GM19372 (cell line): Measurements from ENCODE around the gene DNM2.

Experiments used
- ATAC-seq: cut with Tn5 transposase; IDR thresholded peaks from one replicate; pipeline ENCODE4 v1.9.1; 2021; ENCODE audit warnings: mild to moderate bottlenecking, low read depth, moderate library complexity; ENCODE audit not compliant: unreplicated experiment

Gene DNM2

DNA sequence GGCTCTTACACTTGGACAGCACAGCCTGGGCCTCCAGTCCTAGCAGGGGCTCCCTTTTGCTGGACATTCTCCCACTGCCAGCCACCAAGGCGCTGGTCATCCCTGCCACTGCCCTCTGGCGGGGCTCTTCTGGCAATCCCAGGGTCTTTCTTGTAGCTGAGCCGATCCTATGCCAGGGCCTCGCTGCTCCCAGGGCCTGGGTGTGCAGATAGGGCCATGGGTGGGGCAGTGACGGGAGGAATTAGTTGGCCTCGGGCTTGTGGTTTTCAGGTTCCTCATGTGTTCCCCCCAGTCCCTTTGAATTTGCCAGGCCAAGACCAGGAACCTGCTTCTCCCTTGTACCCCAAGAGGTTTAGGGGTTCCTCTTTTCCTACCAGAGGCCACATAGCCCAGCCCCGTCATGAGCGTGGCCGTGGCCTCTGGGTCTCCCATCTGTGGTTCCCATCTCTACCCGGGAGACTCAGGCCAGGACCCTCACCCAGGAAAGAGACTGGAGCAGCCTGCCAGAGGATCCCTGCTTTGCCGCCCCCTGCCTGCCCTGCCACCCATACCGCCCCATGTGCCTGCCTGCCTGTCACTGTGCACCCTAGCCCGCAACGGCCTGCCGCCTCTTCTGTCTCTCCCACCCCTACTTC is 91.9 kb downstream of the DNM2 start:
- no peak for ATAC-seq

DNA sequence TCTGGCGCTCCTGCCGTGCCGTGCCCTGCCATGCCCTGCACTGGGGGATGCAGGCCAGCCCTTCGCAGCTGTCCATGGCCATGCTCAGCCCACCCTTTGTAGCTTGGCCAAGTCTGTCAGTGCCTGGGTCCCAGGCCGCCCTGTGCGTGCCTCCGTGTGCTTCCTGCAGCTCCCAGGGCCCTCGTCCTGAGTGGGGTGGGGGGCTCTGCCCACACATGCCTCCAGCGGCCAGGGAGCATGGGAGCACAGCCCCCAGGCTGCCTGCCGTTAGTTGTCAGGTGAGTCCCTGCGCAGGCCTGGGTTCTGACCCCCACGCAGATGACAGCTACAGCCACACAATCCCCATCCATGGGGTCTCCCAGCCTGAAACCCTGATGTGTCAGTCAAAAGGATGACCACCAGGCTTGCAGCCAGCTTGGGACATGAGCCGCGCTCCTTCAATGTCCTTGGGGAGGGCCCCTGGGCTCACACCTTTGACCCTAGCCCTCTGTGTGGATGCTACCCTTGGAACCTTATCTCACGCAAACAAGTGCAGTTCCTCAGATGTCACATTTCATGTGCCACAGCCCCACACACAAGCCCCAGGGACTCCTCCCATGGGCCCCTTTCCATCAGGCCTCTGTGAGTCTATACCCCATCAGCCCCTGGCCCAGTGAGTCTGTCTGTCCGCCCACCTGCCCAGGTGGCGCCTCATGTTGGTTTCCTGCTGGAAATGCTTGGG is 93.7 kb downstream of the DNM2 start:
- no peak for ATAC-seq

DNA sequence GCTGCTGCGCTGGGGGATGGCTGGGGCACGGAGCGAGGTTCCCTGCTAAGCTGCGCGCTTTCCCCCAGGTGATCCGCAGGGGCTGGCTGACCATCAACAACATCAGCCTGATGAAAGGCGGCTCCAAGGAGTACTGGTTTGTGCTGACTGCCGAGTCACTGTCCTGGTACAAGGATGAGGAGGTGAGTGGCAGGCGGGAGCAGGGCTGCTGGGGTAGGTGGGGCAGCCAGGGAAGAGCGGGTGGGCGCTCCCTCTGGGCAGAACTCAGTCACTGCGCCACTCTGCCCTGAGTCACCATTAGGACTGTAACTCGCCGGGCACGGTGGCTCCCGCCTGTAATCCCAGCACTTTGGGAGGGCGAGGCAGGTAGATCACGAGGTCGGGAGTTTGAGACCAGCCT is 94.3 kb downstream of the DNM2 start:
- no peak for ATAC-seq

DNA sequence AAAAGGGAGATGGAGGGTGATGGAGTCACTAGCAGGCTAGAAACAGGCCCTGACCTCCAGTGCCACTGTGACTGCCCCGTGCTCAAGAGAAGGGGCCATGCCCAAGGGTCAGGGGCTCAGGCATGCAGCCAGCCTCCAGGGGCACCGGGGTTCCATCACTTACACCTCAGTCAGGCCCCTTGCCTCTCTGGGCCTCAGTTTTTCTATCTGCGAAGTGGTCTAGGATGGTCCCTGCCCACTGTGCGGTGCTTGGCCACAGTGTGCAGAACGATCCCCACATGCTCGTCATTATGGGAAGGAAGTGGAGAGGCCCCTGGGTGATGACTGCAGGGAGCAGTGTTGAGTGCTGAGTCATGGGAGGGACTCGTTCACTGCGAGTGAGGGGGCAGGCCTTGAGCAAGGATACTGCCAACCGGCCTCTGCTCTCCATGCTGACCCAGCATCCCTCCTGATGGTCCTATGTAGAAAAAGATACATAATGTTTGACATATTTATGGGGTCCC is 95.1 kb downstream of the DNM2 start:
- ATAC-seq = no peak

- no peak for ATAC-seq
Observed at GRCh38 chr19:10815007-10815536, 97.2 kb downstream of the DNM2 start.

DNA sequence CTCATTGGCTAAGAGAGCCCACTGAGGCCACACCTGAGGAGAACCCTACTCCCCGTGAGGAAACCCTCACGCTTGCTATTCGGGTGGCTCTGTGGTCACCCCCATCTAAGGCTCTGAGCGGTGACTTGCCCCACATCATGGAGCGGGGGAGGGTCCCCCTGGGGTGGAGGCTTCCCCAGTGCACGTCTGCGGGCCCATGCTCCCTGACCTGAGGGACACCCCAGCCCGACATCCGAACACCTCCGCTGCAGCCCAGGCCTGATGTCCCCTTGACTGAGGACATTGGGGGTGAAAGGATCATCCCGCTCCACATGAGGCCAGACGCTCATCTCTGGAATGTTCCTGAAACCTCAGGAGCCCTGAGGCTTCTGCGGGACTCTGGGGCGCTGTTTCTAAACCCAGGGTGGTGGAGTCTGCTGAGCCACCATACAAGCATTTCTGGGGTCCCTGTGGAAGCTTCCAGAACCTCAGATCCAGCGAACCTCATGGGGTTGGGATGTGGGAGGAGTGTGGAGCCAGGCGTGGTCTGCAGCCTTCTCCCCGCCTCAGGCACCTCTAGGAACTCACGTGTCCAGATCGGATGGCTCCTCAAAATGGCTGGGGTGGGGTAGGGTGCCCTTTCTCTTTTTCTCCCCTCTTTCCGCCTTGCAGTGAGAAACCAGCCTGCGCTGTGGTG is 98.2 kb downstream of the DNM2 start:
- no peak for ATAC-seq

- ATAC-seq = no peak
Observed at GRCh38 chr19:10816691-10817090, 98.8 kb downstream of the DNM2 start.

- no peak for ATAC-seq
Observed at GRCh38 chr19:10817291-10818038, 99.6 kb downstream of the DNM2 start.

GRCh38 chr19:10818301-10819123 is 100.6 kb downstream of the DNM2 start:
- ATAC-seq = no peak

DNA sequence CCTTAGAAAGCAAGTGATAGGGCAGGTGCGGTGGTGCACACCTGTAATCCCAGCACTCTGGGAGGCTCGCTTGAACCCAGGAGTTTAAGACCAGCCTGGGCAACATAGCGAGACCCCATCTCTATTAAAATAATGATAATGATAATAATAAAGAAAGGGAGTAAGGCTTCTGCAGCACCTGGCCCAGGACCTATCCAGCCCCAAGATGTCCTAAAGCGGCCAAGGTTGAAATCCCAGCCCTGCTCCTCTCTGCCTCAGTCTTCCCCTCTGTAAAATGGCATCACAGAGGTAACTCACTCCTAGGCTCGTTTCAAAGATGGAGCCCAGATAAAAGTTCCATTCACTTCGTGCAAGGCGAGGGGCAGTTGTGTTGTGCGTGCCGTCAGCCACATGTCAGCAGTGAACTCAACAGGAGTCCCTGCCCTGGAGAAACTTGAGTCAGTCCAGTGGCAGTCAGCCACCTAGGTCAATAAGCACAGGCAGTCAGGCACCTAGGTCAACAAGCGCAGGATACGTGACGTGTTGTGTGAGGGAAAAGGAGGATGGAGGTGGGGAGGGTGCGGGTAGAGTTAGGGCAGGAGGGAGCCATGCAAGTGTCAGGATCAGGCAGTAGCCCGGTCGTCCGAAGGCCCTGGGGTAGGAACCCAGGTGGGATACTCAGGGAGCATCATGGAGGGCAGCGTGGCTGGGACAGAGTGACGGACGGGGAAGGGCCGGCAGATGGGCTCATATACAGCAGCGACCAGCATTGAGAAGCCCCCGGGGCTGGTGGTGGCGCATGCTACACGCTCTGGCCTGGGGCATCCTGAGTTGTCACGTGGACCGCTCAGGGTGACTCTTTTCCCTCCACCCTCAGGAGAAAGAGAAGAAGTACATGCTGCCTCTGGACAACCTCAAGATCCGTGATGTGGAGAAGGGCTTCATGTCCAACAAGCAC is 101.5 kb downstream of the DNM2 start:
- ATAC-seq = no peak

GRCh38 chr19:10820173-10820572 is 102.3 kb downstream of the DNM2 start:
- no peak for ATAC-seq

- no peak for ATAC-seq
Observed at GRCh38 chr19:10823690-10824089, 105.8 kb downstream of the DNM2 start.

DNA sequence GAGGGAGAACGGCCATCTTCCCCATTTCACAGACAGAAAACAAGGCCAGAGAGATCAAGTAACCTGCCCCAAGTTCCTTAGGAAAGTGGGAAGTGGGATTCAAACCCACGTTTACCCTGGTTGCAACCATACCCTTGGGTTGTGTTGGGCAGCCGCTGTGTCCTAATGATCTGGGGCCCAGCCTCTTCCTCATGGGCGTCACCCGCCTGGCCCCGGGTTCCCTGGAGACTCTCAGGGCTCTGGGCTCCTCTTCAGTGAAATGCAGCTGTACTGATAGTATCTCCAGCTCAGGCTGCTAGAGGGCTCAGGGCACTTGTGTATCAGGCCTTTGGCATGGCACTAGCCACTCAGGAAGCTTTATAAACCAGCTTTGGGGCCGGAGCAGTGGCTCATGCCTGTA is 108.4 kb downstream of the DNM2 start:
- ATAC-seq = no peak

DNA sequence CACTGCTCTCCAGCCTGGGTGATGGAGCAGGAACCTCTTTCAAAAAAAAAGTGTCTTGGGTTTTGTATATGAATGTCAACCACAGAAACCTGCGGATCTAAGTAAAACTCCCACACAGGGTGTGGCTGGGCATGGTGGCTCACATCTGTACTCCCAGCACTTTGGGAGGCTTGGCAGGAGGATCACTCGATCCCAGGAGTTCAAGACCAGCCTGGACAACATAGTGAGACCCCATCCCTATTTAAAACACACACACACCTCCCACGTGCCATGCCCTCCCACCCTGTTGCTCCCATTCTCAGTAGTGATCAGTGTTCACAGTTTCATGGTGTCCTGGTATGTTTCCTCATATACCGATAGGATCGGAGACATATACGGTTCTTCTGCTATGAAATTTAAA is 109.0 kb downstream of the DNM2 start:
- ATAC-seq = no peak

DNA sequence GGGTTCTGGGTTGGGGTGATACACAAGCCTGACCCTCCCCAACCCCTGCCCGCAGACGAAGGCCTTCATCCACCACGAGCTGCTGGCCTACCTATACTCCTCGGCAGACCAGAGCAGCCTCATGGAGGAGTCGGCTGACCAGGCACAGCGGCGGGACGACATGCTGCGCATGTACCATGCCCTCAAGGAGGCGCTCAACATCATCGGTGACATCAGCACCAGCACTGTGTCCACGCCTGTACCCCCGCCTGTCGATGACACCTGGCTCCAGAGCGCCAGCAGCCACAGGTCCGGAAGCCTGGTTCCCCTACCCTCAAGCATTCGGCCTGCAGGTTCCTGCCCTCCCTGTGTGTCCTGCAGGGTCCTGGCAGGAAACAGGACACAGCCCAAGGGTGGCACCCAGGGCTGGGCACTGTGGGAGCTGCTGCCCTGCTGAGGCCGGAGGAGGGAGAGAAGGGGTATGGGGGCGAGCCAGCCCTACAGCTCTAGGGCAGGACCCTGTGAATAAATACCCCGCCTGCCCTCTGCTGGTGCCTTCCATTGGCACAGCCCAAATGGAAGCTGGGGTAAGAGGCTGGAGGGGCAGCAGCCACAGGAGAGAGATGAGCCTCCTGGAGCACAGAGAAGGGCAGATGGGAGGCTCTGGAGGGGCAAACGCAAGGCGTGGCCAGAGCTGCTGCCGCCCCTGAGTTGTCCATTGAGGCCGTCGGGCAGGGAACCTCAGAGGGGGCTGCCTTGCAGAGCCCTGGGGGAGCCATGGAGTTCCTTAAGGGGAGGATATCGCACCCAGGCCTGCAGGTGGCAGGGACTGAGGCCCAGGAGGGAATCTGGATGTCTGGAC is 111.3 kb downstream of the DNM2 start:
- ATAC-seq = no peak

DNA sequence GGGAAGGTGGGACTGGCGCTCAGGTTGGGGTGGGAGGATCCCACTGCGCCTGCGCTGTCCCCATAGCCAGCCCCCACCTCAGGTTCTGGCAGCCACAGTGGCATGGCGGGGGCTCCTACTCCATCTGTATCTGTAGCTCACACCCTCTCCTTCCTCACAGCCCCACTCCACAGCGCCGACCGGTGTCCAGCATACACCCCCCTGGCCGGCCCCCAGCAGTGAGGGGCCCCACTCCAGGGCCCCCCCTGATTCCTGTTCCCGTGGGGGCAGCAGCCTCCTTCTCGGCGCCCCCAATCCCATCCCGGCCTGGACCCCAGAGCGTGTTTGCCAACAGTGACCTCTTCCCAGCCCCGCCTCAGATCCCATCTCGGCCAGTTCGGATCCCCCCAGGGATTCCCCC is 112.1 kb downstream of the DNM2 start:
- no peak for ATAC-seq

GRCh38 chr19:10830370-10830769 is 112.5 kb downstream of the DNM2 start:
- no peak for ATAC-seq
